ENCODE results near the gene STK32A.

STK32A gene

GRCh38 chr5:147307170-147307569 lies 72.3 kb downstream of the STK32A start:
- no peak overlapping the region for H3K4me2 ChIP-seq (ENCODE audit: low read length)
- H3K27me3 ChIP-seq (ENCODE audit: insufficient read depth, low read length), result no peaks in the 10 kb centered on the region
- H3K4me1 ChIP-seq (ENCODE audit: insufficient read depth, low read length, severe bottlenecking), result no peaks in the 10 kb centered on the region
- H4K20me1 ChIP-seq (ENCODE audit: insufficient read depth, low read length), result no peaks in the 10 kb centered on the region
- TF ChIP-seq EZH2 (IDR thresholded peaks at IDR 0.05; ENCODE audit: borderline replicate concordance, low read length), result no peak
- TF ChIP-seq, protein P1, sequence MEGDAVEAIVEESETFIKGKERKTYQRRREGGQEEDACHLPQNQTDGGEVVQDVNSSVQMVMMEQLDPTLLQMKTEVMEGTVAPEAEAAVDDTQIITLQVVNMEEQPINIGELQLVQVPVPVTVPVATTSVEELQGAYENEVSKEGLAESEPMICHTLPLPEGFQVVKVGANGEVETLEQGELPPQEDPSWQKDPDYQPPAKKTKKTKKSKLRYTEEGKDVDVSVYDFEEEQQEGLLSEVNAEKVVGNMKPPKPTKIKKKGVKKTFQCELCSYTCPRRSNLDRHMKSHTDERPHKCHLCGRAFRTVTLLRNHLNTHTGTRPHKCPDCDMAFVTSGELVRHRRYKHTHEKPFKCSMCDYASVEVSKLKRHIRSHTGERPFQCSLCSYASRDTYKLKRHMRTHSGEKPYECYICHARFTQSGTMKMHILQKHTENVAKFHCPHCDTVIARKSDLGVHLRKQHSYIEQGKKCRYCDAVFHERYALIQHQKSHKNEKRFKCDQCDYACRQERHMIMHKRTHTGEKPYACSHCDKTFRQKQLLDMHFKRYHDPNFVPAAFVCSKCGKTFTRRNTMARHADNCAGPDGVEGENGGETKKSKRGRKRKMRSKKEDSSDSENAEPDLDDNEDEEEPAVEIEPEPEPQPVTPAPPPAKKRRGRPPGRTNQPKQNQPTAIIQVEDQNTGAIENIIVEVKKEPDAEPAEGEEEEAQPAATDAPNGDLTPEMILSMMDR (IDR thresholded peaks at IDR 0.05; ENCODE audit: low read length), result no peak
- H3K4me3 ChIP-seq (ENCODE audit: low read depth, low read length, poor library complexity, severe bottlenecking), result no peak overlapping the region
- H3K9me3 ChIP-seq (ENCODE audit: low read length), result no peaks in the 10 kb centered on the region
- H3K9me2 ChIP-seq (ENCODE audit: low read depth, low read length), result no peaks in the 10 kb centered on the region
- no peak overlapping the region for H3K9ac ChIP-seq (ENCODE audit: low read length)
- no peaks in the 10 kb centered on the region for H3F3A ChIP-seq (ENCODE audit: insufficient read depth, low read length)
- H3K27ac ChIP-seq (ENCODE audit: low read depth, low read length, poor library complexity, severe bottlenecking), result no peak overlapping the region
- H2AFZ ChIP-seq (ENCODE audit: low read length), result no peak overlapping the region
- no peaks in the 10 kb centered on the region for H3K36me3 ChIP-seq (ENCODE audit: insufficient read depth, low read length)
- no peaks in the 10 kb centered on the region for H3K79me2 ChIP-seq (ENCODE audit: insufficient read depth, low read length)

- Histone ChIP-seq H3K27ac (ENCODE audit: low read depth, low read length, poor library complexity, severe bottlenecking) (no peak overlapping the region), H4K20me1 (ENCODE audit: insufficient read depth, low read length) (no peaks in the 10 kb centered on the region), H3K9ac (ENCODE audit: low read length) (no peak overlapping the region), H3K4me3 (ENCODE audit: low read depth, low read length, poor library complexity, severe bottlenecking) (no peak overlapping the region), H3K27me3 (ENCODE audit: insufficient read depth, low read length) (no peaks in the 10 kb centered on the region), H3F3A (ENCODE audit: insufficient read depth, low read length) (no peaks in the 10 kb centered on the region), H3K4me1 (ENCODE audit: insufficient read depth, low read length, severe bottlenecking) (no peaks in the 10 kb centered on the region), H2AFZ (ENCODE audit: low read length) (no peak overlapping the region), H3K79me2 (ENCODE audit: insufficient read depth, low read length) (no peaks in the 10 kb centered on the region), H3K9me3 (ENCODE audit: low read length) (no peaks in the 10 kb centered on the region), H3K9me2 (ENCODE audit: low read depth, low read length) (no peaks in the 10 kb centered on the region), H3K4me2 (ENCODE audit: low read length) (no peak overlapping the region), H3K36me3 (ENCODE audit: insufficient read depth, low read length) (no peaks in the 10 kb centered on the region)
- TF ChIP-seq, protein P1 (IDR thresholded peaks at IDR 0.05; ENCODE audit: low read length), result no peak
These were observed 74.8 kb downstream of the STK32A start for GRCh38 chr5:147309621-147310020.

DNA sequence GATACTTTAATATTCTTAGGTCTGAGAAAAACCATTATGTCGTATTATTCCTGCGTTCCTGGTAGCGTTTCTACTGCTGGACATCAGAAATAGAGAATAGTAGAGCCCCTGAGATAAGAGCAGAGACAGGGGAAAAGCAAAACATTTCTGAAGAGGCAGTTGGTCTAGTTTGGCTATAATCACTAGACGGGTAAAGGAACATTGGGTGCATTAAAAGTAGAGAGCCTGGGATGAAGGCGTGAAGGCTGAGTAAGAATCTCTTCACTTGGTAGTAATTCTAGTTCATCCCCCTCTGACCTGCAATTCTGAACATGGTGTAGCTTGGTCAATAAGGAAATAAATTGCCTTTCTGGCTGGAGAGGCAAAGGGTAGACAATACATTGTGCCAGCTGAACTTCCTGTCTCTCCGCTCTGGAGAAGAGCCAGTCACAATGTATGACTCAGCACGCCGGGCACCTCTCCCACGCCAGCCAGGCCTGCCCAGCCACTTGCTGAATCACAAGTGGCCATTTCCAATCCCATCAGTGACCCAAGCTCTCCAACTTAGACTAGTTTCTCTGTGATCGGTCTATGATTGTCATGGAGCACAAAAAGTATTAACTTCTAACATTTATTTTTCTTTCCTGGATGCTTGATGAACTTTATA lies 75.4 kb downstream of the STK32A start:
- H3K36me3 ChIP-seq (ENCODE audit: insufficient read depth, low read length), result no peaks in the 10 kb centered on the region
- H3K9me2 ChIP-seq (ENCODE audit: low read depth, low read length), result no peaks in the 10 kb centered on the region
- no peak overlapping the region for H2AFZ ChIP-seq (ENCODE audit: low read length)
- no peak overlapping the region for H3K4me3 ChIP-seq (ENCODE audit: low read depth, low read length, poor library complexity, severe bottlenecking)
- no peaks in the 10 kb centered on the region for H3K4me1 ChIP-seq (ENCODE audit: insufficient read depth, low read length, severe bottlenecking)
- no peak overlapping the region for H3K4me2 ChIP-seq (ENCODE audit: low read length)
- H3F3A ChIP-seq (ENCODE audit: insufficient read depth, low read length), result no peaks in the 10 kb centered on the region
- no peaks in the 10 kb centered on the region for H4K20me1 ChIP-seq (ENCODE audit: insufficient read depth, low read length)
- no peak for TF ChIP-seq EZH2 (IDR thresholded peaks at IDR 0.05; ENCODE audit: borderline replicate concordance, low read length)
- TF ChIP-seq, protein P1 (IDR thresholded peaks at IDR 0.05; ENCODE audit: low read length), result no peak
- H3K9ac ChIP-seq (ENCODE audit: low read length), result no peak overlapping the region
- H3K79me2 ChIP-seq (ENCODE audit: insufficient read depth, low read length), result no peaks in the 10 kb centered on the region
- no peak overlapping the region for H3K27ac ChIP-seq (ENCODE audit: low read depth, low read length, poor library complexity, severe bottlenecking)
- H3K27me3 ChIP-seq (ENCODE audit: insufficient read depth, low read length), result no peaks in the 10 kb centered on the region
- H3K9me3 ChIP-seq (ENCODE audit: low read length), result no peaks in the 10 kb centered on the region
